Small intestine (tissue), 7 donors: Measurements from ENCODE around the gene CHCHD4. TPM values are rescaled to one million over a fixed set of nuclear protein-coding genes. Genes with fewer than 3 reads are reported as not detected.

Experiments
- DNase-seq, 2 donors: peaks; one replicate each; pipeline versions ENCODE4 v3.0.0 to v3.0.0-alpha.2; 2013
- FAIRE-seq: peaks from 2 replicates; lab custom pipeline; 2012; peaks lifted over from hg19 to GRCh38; lab: Jason Lieb, UNC
- H3K27ac ChIP-seq, 3 donors: one replicate each; pipeline ENCODE4 v1.5.1; 2013; ENCODE audit warnings: low read length in 2 of 3, mild to moderate bottlenecking in 2 of 3, control low read depth in 1 of 3, inconsistent platforms in 1 of 3, low read depth in 1 of 3, moderate library complexity in 1 of 3
- H3K27me3 ChIP-seq, 3 donors: one replicate each; pipeline ENCODE4 v1.6.1; 2013; ENCODE audit warnings: low read length in 3 of 3, inconsistent platforms in 1 of 3; ENCODE audit not compliant: control insufficient read depth in 3 of 3, insufficient read depth in 3 of 3
- H3K36me3 ChIP-seq, 3 donors: one replicate each; pipeline ENCODE4 v1.6.1; 2013; ENCODE audit warnings: low read length in 3 of 3, inconsistent platforms in 1 of 3, low read depth in 1 of 3, mild to moderate bottlenecking in 1 of 3, moderate library complexity in 1 of 3; ENCODE audit not compliant: control insufficient read depth in 3 of 3, insufficient read depth in 2 of 3
- H3K4me1 ChIP-seq, 3 donors: one replicate each; pipeline ENCODE4 v1.6.1; 2013; ENCODE audit warnings: low read length in 2 of 3, inconsistent platforms in 1 of 3, low read depth in 1 of 3, mild to moderate bottlenecking in 1 of 3, moderate library complexity in 1 of 3; ENCODE audit not compliant: control insufficient read depth in 3 of 3, insufficient read depth in 2 of 3
- H3K4me3 ChIP-seq, 3 donors: one replicate each; pipeline ENCODE4 v1.5.1; 2013; ENCODE audit warnings: low read length in 3 of 3, control low read depth in 1 of 3, inconsistent platforms in 1 of 3, low read depth in 1 of 3, mild to moderate bottlenecking in 1 of 3, moderate library complexity in 1 of 3
- H3K9me3 ChIP-seq, 2 donors: one replicate each; pipeline ENCODE4 v1.6.1; 2013; ENCODE audit warnings: low read depth in 1 of 2, low read length in 1 of 2; ENCODE audit not compliant: control insufficient read depth in 2 of 2, insufficient read depth in 1 of 2
- WGBS, 3 donors: extraction: QIAGEN DNeasy Blood & Tissue Kit; methylation state at CpG; one replicate each; pipeline ENCODE4 v1.1.7; 2013; 5-methylcytosine and 5-hydroxymethylcytosine counted together
- polyA plus RNA-seq, 4 donors: library from polyadenylated mRNA; stranded (reverse) in 3 of 4; unstranded in 1 of 4; fragments of 200-250 nt in 3 of 4; fragments of 120-200 nt in 1 of 4; gene quantifications; one replicate each; pipeline versions ENCODE4 v1.2.1 to v1.2.3, GENCODE V29; 2013
- donor health status: healthy with polysubstance abuse.
- donor health status: control.
- donor health status: control.
- donor health status: Bipolar disorder and iron deficiency.
- donor health status: healthy.

Gene CHCHD4
- polyA plus RNA-seq, 4 donors = 15.9 to 42.3 (median 26.5) TPM

DNA sequence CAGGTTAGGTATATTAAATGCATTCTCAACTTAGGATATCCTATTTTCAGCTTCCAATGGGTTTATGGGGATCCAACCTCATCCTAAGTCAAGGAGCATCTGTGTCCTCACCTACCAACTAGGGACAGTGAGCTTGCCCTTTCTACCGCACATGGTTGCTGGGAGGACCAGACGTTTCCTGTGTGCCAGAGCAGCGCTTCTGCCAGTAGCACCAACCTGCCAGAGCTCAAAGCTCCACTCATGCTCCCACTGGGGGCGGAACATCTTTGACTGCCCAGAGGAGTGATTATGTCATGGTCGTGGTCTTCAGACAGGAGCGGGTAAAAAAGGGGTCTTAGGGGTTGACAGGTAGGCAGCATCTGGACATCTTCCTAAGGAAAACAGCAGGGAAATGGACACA lies 29.0 kb upstream of the CHCHD4 start:
- H3K4me3 ChIP-seq = no peak overlapping the region
- WGBS, 3 donors = 93 to 97% (median 94%) methylated on average over 6 of the region's 6 CpGs
- H3K36me3 ChIP-seq = peaks cover 9 to 76% (median 26%) of the 10 kb centered on the region in 3 donors
- peaks cover 0 to 10% (median 0%) of the 10 kb centered on the region in 3 donors for H3K4me1 ChIP-seq
- H3K9me3 ChIP-seq = no peaks in the 10 kb centered on the region
- DNase-seq (no peak), FAIRE-seq (no peak)
- H3K27me3 ChIP-seq = no peaks in the 10 kb centered on the region
- no peak overlapping the region for H3K27ac ChIP-seq

DNA sequence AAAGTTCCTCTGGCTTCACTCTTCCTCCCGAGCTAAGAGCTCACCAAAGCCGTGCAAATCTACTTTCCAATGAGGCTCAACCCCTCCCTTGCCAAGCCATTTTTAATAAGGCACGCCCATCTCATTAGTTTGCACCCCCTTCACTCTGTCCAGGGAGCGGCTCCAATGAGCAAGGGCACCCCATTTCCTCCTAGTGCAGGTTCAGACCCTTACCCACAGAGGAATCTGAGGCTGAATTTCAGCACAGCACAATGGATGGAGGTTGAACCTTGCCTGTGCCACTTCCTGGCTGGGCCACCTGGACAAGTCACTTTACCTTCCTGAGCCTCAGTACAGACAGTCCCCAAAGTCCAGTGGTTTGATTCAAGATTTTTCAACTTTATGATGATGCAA lies 28.3 kb upstream of the CHCHD4 start:
- WGBS, 3 donors = 26 to 69% (median 54%) methylated on average over 4 of the region's 4 CpGs
- Histone ChIP-seq H3K27ac (no peak overlapping the region), H3K36me3 (peaks cover 7 to 76% (median 22%) of the 10 kb centered on the region in 3 donors), H3K4me1 (peaks cover 0 to 10% (median 0%) of the 10 kb centered on the region in 3 donors), H3K27me3 (no peaks in the 10 kb centered on the region), H3K4me3 (no peak overlapping the region), H3K9me3 (no peaks in the 10 kb centered on the region)
- DNase-seq (no peak), FAIRE-seq (no peak)

DNA sequence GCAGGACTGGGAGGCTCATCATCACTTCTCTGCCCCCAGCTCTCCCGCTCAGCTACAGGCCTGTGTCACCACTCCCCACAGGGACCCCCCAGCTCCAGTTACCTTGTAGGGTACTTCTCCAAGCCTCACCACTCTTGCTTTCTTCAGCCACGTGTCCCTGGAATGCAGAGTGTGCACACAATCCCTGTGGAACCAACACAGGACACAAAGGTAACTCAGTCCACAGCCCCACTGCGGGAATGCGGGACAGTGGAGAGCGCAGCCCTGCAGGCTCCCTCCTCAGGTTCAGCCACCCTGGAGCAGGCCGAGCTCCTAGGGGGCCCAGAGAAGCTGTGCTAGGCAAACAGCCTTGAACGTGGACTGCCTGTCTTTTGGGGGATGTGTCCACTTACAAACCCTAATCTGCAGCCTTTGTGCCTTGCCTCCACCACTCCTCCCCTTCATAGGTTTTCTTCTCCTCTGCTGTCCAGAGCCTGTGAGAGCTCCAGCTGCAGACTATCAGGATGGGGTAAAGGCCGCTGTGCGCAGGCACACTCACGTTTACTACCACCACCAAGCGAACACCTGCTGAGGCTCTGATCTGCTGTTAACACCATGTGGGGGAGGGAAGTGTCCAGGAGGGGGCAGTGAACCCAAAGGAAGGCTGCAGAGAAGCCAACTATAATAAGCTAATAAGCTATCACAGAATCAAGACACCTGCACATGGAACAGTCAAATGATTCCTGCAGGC lies 27.7 kb upstream of the CHCHD4 start:
- FAIRE-seq (no peak), DNase-seq (peak; percentile 60 to 64)
- no peak overlapping the region for H3K27ac ChIP-seq
- peaks cover 0 to 12% (median 0%) of the 10 kb centered on the region in 3 donors for H3K4me1 ChIP-seq
- no peaks in the 10 kb centered on the region for H3K9me3 ChIP-seq
- no peak overlapping the region for H3K4me3 ChIP-seq
- WGBS, 3 donors = 30 to 67% (median 64%) methylated on average over 11 of the region's 11 CpGs
- peaks cover 7 to 77% (median 18%) of the 10 kb centered on the region in 3 donors for H3K36me3 ChIP-seq
- H3K27me3 ChIP-seq = no peaks in the 10 kb centered on the region

DNA sequence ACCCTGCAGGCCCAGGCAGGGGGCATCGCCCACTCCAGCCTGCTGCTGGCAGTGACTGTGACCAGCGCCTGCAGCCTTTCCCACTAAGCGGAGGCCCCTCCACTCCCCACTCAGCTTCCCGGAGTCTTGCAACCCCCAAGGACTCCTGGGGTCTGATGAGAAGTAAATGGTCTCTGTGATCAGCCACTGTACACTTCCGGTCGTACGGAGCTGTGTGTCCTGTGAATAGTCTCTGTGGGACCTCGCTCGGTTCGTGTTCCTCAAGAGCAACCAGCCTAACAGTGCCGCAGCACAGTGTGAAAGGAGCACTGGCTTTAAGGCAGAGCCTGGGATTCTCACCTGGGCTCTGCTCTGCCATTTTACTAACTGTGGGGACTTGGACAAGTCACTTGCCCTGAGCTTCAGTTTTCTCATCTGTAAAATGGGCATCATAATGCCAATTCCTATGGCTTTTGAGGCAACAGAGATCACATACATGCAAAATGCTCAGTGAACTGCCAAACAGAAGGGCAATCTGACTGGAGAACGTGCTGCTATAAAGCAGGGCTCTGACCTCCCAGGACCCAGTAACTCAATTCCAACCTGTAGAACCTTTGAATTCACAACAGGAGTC lies 26.9 kb upstream of the CHCHD4 start:
- no peaks in the 10 kb centered on the region for H3K27me3 ChIP-seq
- no peaks in the 10 kb centered on the region for H3K9me3 ChIP-seq
- DNase-seq (no peak), FAIRE-seq (no peak)
- no peak overlapping the region for H3K4me3 ChIP-seq
- 88 to 91% (median 91%) methylated on average over 12 of the region's 12 CpGs for WGBS, 3 donors
- H3K27ac ChIP-seq = no peak overlapping the region
- peaks cover 0 to 13% (median 0%) of the 10 kb centered on the region in 3 donors for H3K4me1 ChIP-seq
- H3K36me3 ChIP-seq = peaks cover 7 to 76% (median 20%) of the 10 kb centered on the region in 3 donors

DNA sequence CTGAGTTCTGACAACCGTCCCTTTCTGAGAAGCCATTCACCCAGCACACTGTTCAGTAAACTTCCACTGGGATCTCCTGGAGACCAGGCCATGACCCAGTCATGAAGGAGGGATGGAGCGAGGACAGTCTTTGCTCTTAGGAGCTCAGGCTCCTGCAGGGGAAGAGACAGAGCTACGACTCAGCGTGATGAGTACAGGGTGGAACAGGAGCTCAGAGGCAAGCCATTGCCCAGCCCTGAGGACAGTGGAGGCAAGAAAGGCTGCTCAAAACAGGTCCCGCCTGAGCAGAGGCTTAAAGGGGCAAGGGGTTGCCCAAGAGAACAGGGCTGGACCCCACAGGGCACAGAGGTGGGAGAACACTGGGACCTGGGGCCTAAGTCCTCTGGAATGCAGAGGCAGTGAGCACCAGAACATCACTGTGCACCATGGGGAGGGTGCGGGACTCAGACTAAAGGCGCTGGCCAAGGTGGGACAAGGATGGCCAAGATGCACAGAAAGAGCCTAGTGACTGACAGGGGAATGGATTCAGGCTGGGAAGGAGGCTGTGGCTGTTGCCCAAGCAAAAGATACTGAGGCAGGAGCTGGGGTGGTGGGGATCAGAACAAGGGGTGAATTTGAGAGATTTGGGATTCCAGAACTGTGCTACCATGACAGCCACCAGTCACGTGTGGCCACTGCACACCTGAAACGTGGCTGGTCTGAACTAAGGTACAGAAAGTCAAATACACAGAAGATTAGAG lies 26.0 kb upstream of the CHCHD4 start:
- Histone ChIP-seq H3K27me3 (no peaks in the 10 kb centered on the region), H3K9me3 (no peaks in the 10 kb centered on the region), H3K36me3 (peaks cover 3 to 81% (median 26%) of the 10 kb centered on the region in 3 donors), H3K4me1 (peaks cover 0 to 13% (median 0%) of the 10 kb centered on the region in 3 donors), H3K4me3 (no peak overlapping the region), H3K27ac (no peak overlapping the region)
- 94 to 95% (median 95%) methylated on average over 9 of the region's 9 CpGs for WGBS, 3 donors
- FAIRE-seq (no peak), DNase-seq (no peak)

DNA sequence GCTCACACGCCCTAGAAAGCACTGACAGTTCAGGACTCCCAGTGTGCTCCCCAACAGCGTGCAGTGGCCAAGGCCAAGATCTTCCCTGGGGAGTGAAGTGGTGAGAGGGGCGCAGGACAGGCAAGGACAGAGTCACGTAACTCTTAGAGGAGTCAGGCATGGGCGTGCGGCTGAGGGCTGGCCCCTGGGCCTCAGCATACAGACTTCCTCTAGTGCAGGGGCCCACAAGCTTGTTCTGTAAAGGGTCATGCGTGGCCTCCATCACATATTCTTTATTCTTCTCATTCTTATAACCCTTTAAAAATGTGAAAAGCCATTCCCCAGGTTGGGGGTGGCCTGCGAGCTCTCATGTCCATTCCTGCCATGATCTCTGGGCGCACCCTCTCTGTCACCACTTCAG lies 25.4 kb upstream of the CHCHD4 start:
- 94 to 97% (median 96%) methylated on average over 9 of the region's 9 CpGs for WGBS, 3 donors
- Histone ChIP-seq H3K4me3 (no peak overlapping the region), H3K9me3 (no peaks in the 10 kb centered on the region), H3K36me3 (peaks cover 3 to 82% (median 28%) of the 10 kb centered on the region in 3 donors), H3K4me1 (peaks cover 0 to 18% (median 0%) of the 10 kb centered on the region in 3 donors), H3K27me3 (no peaks in the 10 kb centered on the region), H3K27ac (no peak overlapping the region)
- FAIRE-seq (no peak), DNase-seq (no peak)

DNA sequence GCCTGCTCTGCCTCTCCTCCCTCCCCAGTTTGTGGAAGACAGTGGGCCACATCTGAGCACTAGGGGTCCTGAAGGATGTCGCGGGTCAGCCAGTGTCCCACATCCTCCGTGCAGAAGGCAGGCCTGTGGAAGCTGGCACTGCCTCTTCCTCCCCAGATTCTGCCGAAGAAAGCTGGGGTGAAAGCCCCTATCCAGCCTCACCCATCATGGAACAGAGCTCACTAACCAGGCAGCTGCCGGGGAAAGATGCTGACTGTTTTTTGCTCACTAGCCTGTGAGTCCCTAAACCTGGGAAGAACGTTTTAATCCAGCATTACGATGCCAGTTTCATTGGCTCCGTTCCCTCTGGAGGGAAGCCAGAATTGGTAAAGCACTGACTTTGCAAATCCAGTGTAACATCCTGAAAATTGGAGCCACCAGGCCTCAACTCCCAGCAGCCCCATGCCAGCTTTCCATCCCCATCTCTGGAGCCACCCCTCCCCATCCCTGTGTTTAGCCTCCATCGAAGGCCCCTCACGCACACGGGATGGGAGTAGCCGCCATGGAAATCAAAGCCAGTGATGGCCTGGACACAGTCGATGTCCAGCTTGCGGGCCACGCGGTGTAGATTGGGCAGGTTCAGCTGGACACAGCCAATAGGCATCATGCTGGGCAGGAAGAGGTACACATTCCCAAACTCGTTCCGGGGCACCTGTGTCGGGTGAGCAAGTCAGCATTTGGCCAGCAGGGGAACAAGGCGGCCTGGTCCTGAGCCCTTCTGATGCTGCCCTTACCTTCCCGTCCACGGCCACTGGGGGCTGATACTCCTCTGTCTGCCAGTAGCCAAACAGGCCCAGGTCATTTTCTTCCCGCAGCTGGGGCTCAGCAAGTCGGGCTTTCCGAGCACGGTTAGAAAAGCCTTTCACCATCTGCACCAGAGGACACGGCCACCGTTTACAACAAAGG lies 23.6 kb upstream of the CHCHD4 start:
- Histone ChIP-seq H3K4me3 (no peak overlapping the region), H3K27ac (no peak overlapping the region), H3K4me1 (peaks cover 0 to 32% (median 2%) of the 10 kb centered on the region in 3 donors), H3K9me3 (no peaks in the 10 kb centered on the region), H3K36me3 (peaks cover 3 to 78% (median 25%) of the 10 kb centered on the region in 3 donors), H3K27me3 (no peaks in the 10 kb centered on the region)
- 87 to 88% (median 87%) methylated on average over 28 of the region's 28 CpGs for WGBS, 3 donors
- FAIRE-seq = no peak
- no peak for DNase-seq
